ENCODE measurements around the gene RPS19BP1. TPM values are rescaled to one million over a fixed set of nuclear protein-coding genes. Genes with fewer than 3 reads are reported as not detected.
A peak's percentile ranks its signal among the peaks of the same experiment; 100 is the strongest.

Gene RPS19BP1
- total RNA-seq (2014; rRNA removed; shearing (Covaris generic)): 154 and 210 TPM in 2 replicates

- peaks cover 14% of the 10 kb centered on the region for H3K36me3 ChIP-seq (replicated peaks; ENCODE audit: control insufficient read depth, insufficient read depth, low read length)
- H3K27me3 ChIP-seq (ENCODE audit: control insufficient read depth, insufficient read depth, low read length): no peaks in the 10 kb centered on the region
- peak; percentile 97 for DNase-seq
- peak within 1 kb of the TSS; percentile 98 for H3K4me3 ChIP-seq (ENCODE audit: insufficient read depth, low read depth, low read length)
Measured at GRCh38 chr22:39532215-39533073, at the start of gene RPS19BP1. TSS of gene RPS19BP1 (minus strand) at chr22:39532748. CDS start at chr22:39532738, 10 bp downstream.

- DNase-seq: no peak
- no peak overlapping the region for H3K4me3 ChIP-seq (ENCODE audit: insufficient read depth, low read depth, low read length)
- no peaks in the 10 kb centered on the region for H3K36me3 ChIP-seq (replicated peaks; ENCODE audit: control insufficient read depth, insufficient read depth, low read length)
- H3K27me3 ChIP-seq (ENCODE audit: control insufficient read depth, insufficient read depth, low read length): no peaks in the 10 kb centered on the region
Measured at GRCh38 chr22:39581303-39581702, 48.8 kb upstream of the RPS19BP1 start.

GRCh38 chr22:39580795-39581194 is 48.2 kb upstream of the RPS19BP1 start:
- no peak overlapping the region for H3K4me3 ChIP-seq (ENCODE audit: insufficient read depth, low read depth, low read length)
- DNase-seq: no peak
- H3K36me3 ChIP-seq (replicated peaks; ENCODE audit: control insufficient read depth, insufficient read depth, low read length): no peaks in the 10 kb centered on the region
- H3K27me3 ChIP-seq (ENCODE audit: control insufficient read depth, insufficient read depth, low read length): no peaks in the 10 kb centered on the region

- peak; percentile 69 for DNase-seq
- no peaks in the 10 kb centered on the region for H3K36me3 ChIP-seq (replicated peaks; ENCODE audit: control insufficient read depth, insufficient read depth, low read length)
- no peak overlapping the region for H3K4me3 ChIP-seq (ENCODE audit: insufficient read depth, low read depth, low read length)
- no peaks in the 10 kb centered on the region for H3K27me3 ChIP-seq (ENCODE audit: control insufficient read depth, insufficient read depth, low read length)
Measured at GRCh38 chr22:39580006-39580441, 47.5 kb upstream of the RPS19BP1 start.

GRCh38 chr22:39577900-39578299 is 45.4 kb upstream of the RPS19BP1 start:
- DNase-seq: no peak
- Histone ChIP-seq H3K27me3 (ENCODE audit: control insufficient read depth, insufficient read depth, low read length) (no peaks in the 10 kb centered on the region), H3K36me3 (replicated peaks; ENCODE audit: control insufficient read depth, insufficient read depth, low read length) (no peaks in the 10 kb centered on the region), H3K4me3 (ENCODE audit: insufficient read depth, low read depth, low read length) (no peak overlapping the region)

GRCh38 chr22:39577366-39577765 is 44.8 kb upstream of the RPS19BP1 start:
- H3K36me3 ChIP-seq (replicated peaks; ENCODE audit: control insufficient read depth, insufficient read depth, low read length): no peaks in the 10 kb centered on the region
- no peaks in the 10 kb centered on the region for H3K27me3 ChIP-seq (ENCODE audit: control insufficient read depth, insufficient read depth, low read length)
- H3K4me3 ChIP-seq (ENCODE audit: insufficient read depth, low read depth, low read length): no peak overlapping the region
- DNase-seq: no peak

GRCh38 chr22:39576027-39576426 is 43.5 kb upstream of the RPS19BP1 start:
- H3K4me3 ChIP-seq (ENCODE audit: insufficient read depth, low read depth, low read length): no peak overlapping the region
- H3K27me3 ChIP-seq (ENCODE audit: control insufficient read depth, insufficient read depth, low read length): no peaks in the 10 kb centered on the region
- H3K36me3 ChIP-seq (replicated peaks; ENCODE audit: control insufficient read depth, insufficient read depth, low read length): no peaks in the 10 kb centered on the region
- no peak for DNase-seq

- no peaks in the 10 kb centered on the region for H3K27me3 ChIP-seq (ENCODE audit: control insufficient read depth, insufficient read depth, low read length)
- H3K36me3 ChIP-seq (replicated peaks; ENCODE audit: control insufficient read depth, insufficient read depth, low read length): no peaks in the 10 kb centered on the region
- DNase-seq: no peak
- no peak overlapping the region for H3K4me3 ChIP-seq (ENCODE audit: insufficient read depth, low read depth, low read length)
Measured at GRCh38 chr22:39575552-39575825, 42.9 kb upstream of the RPS19BP1 start.

GRCh38 chr22:39574779-39575551 is 42.4 kb upstream of the RPS19BP1 start:
- Histone ChIP-seq H3K36me3 (replicated peaks; ENCODE audit: control insufficient read depth, insufficient read depth, low read length) (no peaks in the 10 kb centered on the region), H3K27me3 (ENCODE audit: control insufficient read depth, insufficient read depth, low read length) (no peaks in the 10 kb centered on the region), H3K4me3 (ENCODE audit: insufficient read depth, low read depth, low read length) (no peak overlapping the region)
- DNase-seq: peak; percentile 54

- no peaks in the 10 kb centered on the region for H3K36me3 ChIP-seq (replicated peaks; ENCODE audit: control insufficient read depth, insufficient read depth, low read length)
- H3K4me3 ChIP-seq (ENCODE audit: insufficient read depth, low read depth, low read length): no peak overlapping the region
- DNase-seq: no peak
- no peaks in the 10 kb centered on the region for H3K27me3 ChIP-seq (ENCODE audit: control insufficient read depth, insufficient read depth, low read length)
Measured at GRCh38 chr22:39571538-39571937, 39.0 kb upstream of the RPS19BP1 start.

GRCh38 chr22:39570665-39571064 is 38.1 kb upstream of the RPS19BP1 start, which contains the start of gene CACNA1I:
TSS of gene CACNA1I (plus strand) at chr22:39570753. CDS start at chr22:39570753, 0 bp downstream.
- H3K4me3 ChIP-seq (ENCODE audit: insufficient read depth, low read depth, low read length): no peak within 1 kb of the TSS
- no peaks in the 10 kb centered on the region for H3K27me3 ChIP-seq (ENCODE audit: control insufficient read depth, insufficient read depth, low read length)
- peak; percentile 67 for DNase-seq
- H3K36me3 ChIP-seq (replicated peaks; ENCODE audit: control insufficient read depth, insufficient read depth, low read length): no peaks in the 10 kb centered on the region

- Histone ChIP-seq H3K36me3 (replicated peaks; ENCODE audit: control insufficient read depth, insufficient read depth, low read length) (no peaks in the 10 kb centered on the region), H3K4me3 (ENCODE audit: insufficient read depth, low read depth, low read length) (no peak overlapping the region), H3K27me3 (ENCODE audit: control insufficient read depth, insufficient read depth, low read length) (no peaks in the 10 kb centered on the region)
- no peak for DNase-seq
Measured at GRCh38 chr22:39570226-39570625, 37.7 kb upstream of the RPS19BP1 start.

- Histone ChIP-seq H3K4me3 (ENCODE audit: insufficient read depth, low read depth, low read length) (no peak overlapping the region), H3K27me3 (ENCODE audit: control insufficient read depth, insufficient read depth, low read length) (no peaks in the 10 kb centered on the region), H3K36me3 (replicated peaks; ENCODE audit: control insufficient read depth, insufficient read depth, low read length) (no peaks in the 10 kb centered on the region)
- no peak for DNase-seq
Measured at GRCh38 chr22:39569066-39569465, 36.5 kb upstream of the RPS19BP1 start.

- H3K4me3 ChIP-seq (ENCODE audit: insufficient read depth, low read depth, low read length): no peak overlapping the region
- H3K36me3 ChIP-seq (replicated peaks; ENCODE audit: control insufficient read depth, insufficient read depth, low read length): no peaks in the 10 kb centered on the region
- no peak for DNase-seq
- H3K27me3 ChIP-seq (ENCODE audit: control insufficient read depth, insufficient read depth, low read length): no peaks in the 10 kb centered on the region
Measured at GRCh38 chr22:39568278-39568981, 35.9 kb upstream of the RPS19BP1 start.

Data from H7 (cell line).